Activated CD4-positive, alpha-beta memory T cell treated with anti-CD3 and anti-CD28 coated beads for 36 hours (primary cell): Measurements from ENCODE around the gene LYZL6. TPM values are rescaled to one million over a fixed set of nuclear protein-coding genes. Genes with fewer than 3 reads are reported as not detected.

ENCODE experiments used
- CTCF ChIA-PET: fragments of 350-600 bp; sonication (Branson Sonifier 250); formaldehyde crosslinking; loops from one replicate; lab custom pipeline; 2021; ENCODE audit warnings: antibody characterized with exemption, inconsistent platforms; lab: Charles Lee
- POLR2A ChIA-PET: fragments of 350-600 bp; sonication (Branson Sonifier 250); formaldehyde crosslinking; loops from one replicate; lab custom pipeline; 2021; ENCODE audit warnings: antibody characterized with exemption; lab: Charles Lee
- DNase-seq: peaks from one replicate; pipeline ENCODE4 v3.0.0-alpha.2; 2020
- H3K27ac Mint-ChIP-seq: one replicate; pipeline ENCODE4 v1.8.0; 2021; ENCODE audit warnings: mixed read lengths
- H3K27me3 Mint-ChIP-seq: one replicate; pipeline ENCODE4 v1.8.0; 2021; ENCODE audit warnings: mixed read lengths
- H3K36me3 Mint-ChIP-seq: one replicate; pipeline ENCODE4 v1.8.0; 2021; ENCODE audit warnings: mixed read lengths
- H3K4me1 Mint-ChIP-seq: one replicate; pipeline ENCODE4 v1.8.0; 2021; ENCODE audit warnings: low read depth, mixed read lengths
- H3K4me3 Mint-ChIP-seq: one replicate; pipeline ENCODE4 v1.8.0; 2021; ENCODE audit warnings: mild to moderate bottlenecking, mixed read lengths
- H3K9me3 Mint-ChIP-seq: one replicate; pipeline ENCODE4 v1.8.0; 2021; ENCODE audit warnings: mixed read lengths
- intact Hi-C: fragments of 100-400 bp; cut with micrococcal nuclease; formaldehyde crosslinking; loops from one replicate; pipeline ENCODE4 v1.15.1; 2023
- total RNA-seq, 2 experiments: library from RNA; stranded (reverse); gene quantifications; one replicate each; pipeline ENCODE4 v1.2.3, GENCODE V29; 2021

LYZL6 gene
- total RNA-seq, 2 experiments from 2014 or later = not detected

- Mint-ChIP-seq H3K4me3 (no peak overlapping the region), H3K4me1 (peaks cover 7% of the 10 kb centered on the region), H3K27me3 (no peaks in the 10 kb centered on the region), H3K9me3 (no peaks in the 10 kb centered on the region), H3K36me3 (no peaks in the 10 kb centered on the region), H3K27ac (no peak overlapping the region)
- no peak for DNase-seq
- intact Hi-C loops = loop anchor here (10.0 kb wide), 1 partner anchor 64 kb away; no protein-coding TSS in a partner anchor
- ChIA-PET CTCF (interaction anchor here (1.1 to 2.0 kb wide), 3 partner anchors 51 to 230 kb away, joined by 3 to 6 read pairs (median 4); no protein-coding TSS in a partner anchor), POLR2A (no interaction called here)
These were observed 24.8 kb downstream of the LYZL6 start for GRCh38 chr17:35918665-35919064.

DNA sequence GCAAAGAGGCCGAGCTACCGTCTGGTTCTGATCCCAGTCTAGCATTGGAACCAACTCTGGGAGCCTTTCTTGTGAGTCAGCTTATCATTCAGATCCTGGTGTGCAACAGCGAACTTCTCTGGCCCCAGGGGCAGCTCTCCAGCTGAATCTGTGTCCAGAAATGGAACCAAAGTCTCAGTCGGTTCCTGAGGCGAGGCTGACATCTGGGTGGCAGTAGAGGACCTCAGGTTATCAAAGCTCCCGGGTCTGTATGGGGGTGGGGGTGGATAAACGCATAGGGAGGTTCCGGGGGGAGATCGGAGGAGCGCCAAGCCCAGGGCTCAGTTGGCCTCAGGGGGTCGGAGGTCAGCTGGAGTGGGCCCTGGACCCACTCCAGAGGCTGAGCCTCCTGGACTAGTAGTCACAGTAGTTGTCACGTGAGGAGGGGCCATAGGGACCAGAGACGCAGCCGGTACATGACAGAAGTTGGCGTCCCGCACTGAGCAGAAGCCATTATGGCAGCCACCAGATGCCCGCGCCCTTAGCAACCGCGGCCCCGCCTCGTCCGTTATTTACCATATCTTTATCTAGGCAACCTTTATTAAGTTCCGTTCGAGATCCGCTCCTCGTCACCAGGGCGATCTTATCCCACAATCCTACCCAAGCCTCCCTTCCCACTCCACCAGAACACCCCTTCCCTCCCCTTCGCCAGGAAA, 25.8 kb downstream of the LYZL6 start:
- H3K27me3 Mint-ChIP-seq = no peaks in the 10 kb centered on the region
- CTCF ChIA-PET = interaction anchor here (0.7 kb wide), 1 partner anchor 30 kb away, joined by 3 read pairs; no protein-coding TSS in a partner anchor
- H3K27ac Mint-ChIP-seq = no peak overlapping the region

GRCh38 chr17:35915153-35915964, 28.2 kb downstream of the LYZL6 start:
- Mint-ChIP-seq H3K4me3 (no peak overlapping the region), H3K9me3 (no peaks in the 10 kb centered on the region)
- POLR2A ChIA-PET = no interaction called here

More for the DNA sequence above, 25.8 kb downstream of the LYZL6 start:
- H3K4me1 Mint-ChIP-seq = peaks cover 5% of the 10 kb centered on the region
- H3K36me3 Mint-ChIP-seq = no peaks in the 10 kb centered on the region
- H3K9me3 Mint-ChIP-seq = no peaks in the 10 kb centered on the region
- intact Hi-C loops = loop anchor here (10.0 kb wide), 1 partner anchor 63 kb away; no protein-coding TSS in a partner anchor
- H3K4me3 Mint-ChIP-seq = no peak overlapping the region
- DNase-seq = no peak
- POLR2A ChIA-PET = no interaction called here

GRCh38 chr17:35914354-35914753, 29.2 kb downstream of the LYZL6 start:
- DNase-seq = no peak
- no peak overlapping the region for H3K27ac Mint-ChIP-seq
- no peaks in the 10 kb centered on the region for H3K4me1 Mint-ChIP-seq
- no peaks in the 10 kb centered on the region for H3K36me3 Mint-ChIP-seq
- CTCF ChIA-PET = interaction anchor here (1.0 to 1.4 kb wide), 2 partner anchors 150 to 234 kb away, joined by 3 read pairs; no protein-coding TSS in a partner anchor
- H3K9me3 Mint-ChIP-seq = no peaks in the 10 kb centered on the region
- H3K27me3 Mint-ChIP-seq = no peaks in the 10 kb centered on the region
- H3K4me3 Mint-ChIP-seq = no peak overlapping the region
- intact Hi-C loops = loop anchor here (10.0 kb wide), 1 partner anchor 60 kb away; no protein-coding TSS in a partner anchor
- POLR2A ChIA-PET = no interaction called here

More at GRCh38 chr17:35915153-35915964, 28.2 kb downstream of the LYZL6 start:
- CTCF ChIA-PET = interaction anchor here (1.0 to 1.4 kb wide), 3 partner anchors 151 to 234 kb away, joined by 3 to 4 read pairs (median 3); no protein-coding TSS in a partner anchor
- H3K27me3 Mint-ChIP-seq = no peaks in the 10 kb centered on the region
- intact Hi-C loops = loop anchor here (10.0 kb wide), 1 partner anchor 61 kb away; no protein-coding TSS in a partner anchor
- peaks cover 5% of the 10 kb centered on the region for H3K4me1 Mint-ChIP-seq
- H3K27ac Mint-ChIP-seq = no peak overlapping the region
- no peaks in the 10 kb centered on the region for H3K36me3 Mint-ChIP-seq
- no peak for DNase-seq

DNA sequence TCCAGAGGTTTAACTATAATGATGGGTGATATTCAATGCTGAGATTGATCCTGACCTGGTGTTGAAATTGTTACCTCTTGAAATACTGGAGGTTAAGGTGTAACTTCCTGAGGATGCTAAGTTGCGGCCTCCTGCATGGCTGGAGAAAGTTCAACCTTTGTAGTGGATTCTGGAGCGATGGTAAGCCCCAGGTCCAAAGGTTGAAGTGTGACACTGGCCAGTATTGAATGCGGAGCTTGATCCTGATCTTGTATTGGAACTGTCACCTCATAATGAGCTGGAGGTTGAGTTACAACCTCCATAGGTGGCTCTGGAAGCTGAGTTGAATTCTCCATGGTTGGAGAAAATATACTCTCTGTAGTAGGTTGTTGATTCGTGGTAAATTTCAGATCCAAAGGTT, 29.9 kb downstream of the LYZL6 start:
- peaks cover 2% of the 10 kb centered on the region for H3K4me1 Mint-ChIP-seq
- CTCF ChIA-PET = interaction anchor here (1.4 kb wide), 1 partner anchor 235 kb away, joined by 3 read pairs; no protein-coding TSS in a partner anchor
- DNase-seq = no peak

GRCh38 chr17:35912942-35913341, 30.6 kb downstream of the LYZL6 start:
- no peaks in the 10 kb centered on the region for H3K27me3 Mint-ChIP-seq
- H3K4me1 Mint-ChIP-seq = peaks cover 2% of the 10 kb centered on the region
- intact Hi-C loops = loop anchor here (10.0 kb wide), 1 partner anchor 58 kb away; no protein-coding TSS in a partner anchor
- POLR2A ChIA-PET = no interaction called here
- DNase-seq = no peak
- H3K4me3 Mint-ChIP-seq = no peak overlapping the region
- H3K36me3 Mint-ChIP-seq = no peaks in the 10 kb centered on the region
- CTCF ChIA-PET = no interaction called here
- no peaks in the 10 kb centered on the region for H3K9me3 Mint-ChIP-seq
- no peak overlapping the region for H3K27ac Mint-ChIP-seq

More for the DNA sequence above, 29.9 kb downstream of the LYZL6 start:
- H3K36me3 Mint-ChIP-seq = no peaks in the 10 kb centered on the region
- H3K27me3 Mint-ChIP-seq = no peaks in the 10 kb centered on the region
- intact Hi-C loops = loop anchor here (10.0 kb wide), 1 partner anchor 59 kb away; no protein-coding TSS in a partner anchor
- POLR2A ChIA-PET = no interaction called here
- no peak overlapping the region for H3K4me3 Mint-ChIP-seq
- H3K27ac Mint-ChIP-seq = no peak overlapping the region
- no peaks in the 10 kb centered on the region for H3K9me3 Mint-ChIP-seq

DNA sequence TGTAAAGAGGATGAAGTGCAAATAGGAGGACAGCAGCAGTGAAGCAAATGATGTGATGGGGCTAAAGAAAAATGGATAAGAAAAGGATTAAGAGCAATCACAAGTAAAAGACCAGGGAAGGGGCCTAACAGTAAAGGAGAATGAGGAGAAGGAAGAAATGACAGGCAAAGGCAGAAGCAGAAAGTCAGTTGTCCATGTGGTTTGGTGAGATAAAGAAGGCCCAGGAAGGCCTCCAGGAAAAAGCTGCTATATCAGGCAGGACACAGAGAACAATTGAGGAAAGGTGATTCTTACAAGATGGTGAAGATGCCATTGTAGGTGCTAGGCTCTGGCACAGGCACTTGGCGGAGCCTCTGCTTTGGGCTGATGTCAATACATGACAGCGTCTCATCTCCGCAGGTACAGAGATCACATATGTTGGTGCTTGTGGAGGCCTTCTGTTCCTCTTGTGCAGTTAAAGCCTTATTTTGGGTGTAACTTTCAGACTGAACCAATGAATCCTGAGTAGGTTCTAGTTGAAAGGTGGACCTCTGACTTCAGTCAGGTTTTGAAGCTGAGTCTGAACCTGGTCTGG, 31.1 kb downstream of the LYZL6 start:
- Mint-ChIP-seq H3K9me3 (no peaks in the 10 kb centered on the region), H3K27me3 (no peaks in the 10 kb centered on the region), H3K36me3 (no peaks in the 10 kb centered on the region), H3K4me1 (peaks cover 2% of the 10 kb centered on the region), H3K27ac (no peak overlapping the region), H3K4me3 (no peak overlapping the region)
- CTCF ChIA-PET = no interaction called here
- DNase-seq = no peak
- intact Hi-C loops = loop anchor here (10.0 kb wide), 1 partner anchor 58 kb away; no protein-coding TSS in a partner anchor
- POLR2A ChIA-PET = no interaction called here

GRCh38 chr17:35909408-35909807, 34.1 kb downstream of the LYZL6 start:
- POLR2A ChIA-PET = interaction anchor here (2.7 kb wide), 1 partner anchor 14 kb away, joined by 7 read pairs; no protein-coding TSS in a partner anchor
- no peaks in the 10 kb centered on the region for H3K9me3 Mint-ChIP-seq
- no peak overlapping the region for H3K27ac Mint-ChIP-seq
- no peak overlapping the region for H3K4me3 Mint-ChIP-seq
- CTCF ChIA-PET = interaction anchor here (1.5 kb wide), 1 partner anchor 240 kb away, joined by 4 read pairs; no protein-coding TSS in a partner anchor
- intact Hi-C loops = no loop called here
- H3K27me3 Mint-ChIP-seq = no peaks in the 10 kb centered on the region
- DNase-seq = no peak
- H3K36me3 Mint-ChIP-seq = no peaks in the 10 kb centered on the region
- H3K4me1 Mint-ChIP-seq = peaks cover 2% of the 10 kb centered on the region

DNA sequence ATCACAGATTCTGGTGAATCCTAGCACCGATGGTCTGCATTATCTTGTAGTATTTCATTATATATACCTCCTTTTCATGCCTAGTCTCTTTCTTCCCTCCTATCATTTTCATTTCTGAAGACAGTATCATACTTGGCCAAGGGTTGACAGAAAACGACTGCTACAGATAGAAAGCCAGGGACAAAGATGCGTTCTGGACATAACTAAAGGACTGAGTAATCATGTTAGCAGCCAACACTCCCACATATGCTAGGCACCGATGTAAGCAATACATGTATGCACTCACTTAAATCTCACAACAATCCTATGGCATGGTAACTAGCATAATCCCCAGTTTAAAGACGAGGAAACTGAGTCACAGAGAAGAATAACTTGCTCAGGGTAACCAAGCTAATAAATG, 35.8 kb downstream of the LYZL6 start:
- intact Hi-C loops = no loop called here
- Mint-ChIP-seq H3K4me3 (no peak overlapping the region), H3K27ac (no peak overlapping the region), H3K27me3 (no peaks in the 10 kb centered on the region), H3K4me1 (peaks cover 3% of the 10 kb centered on the region), H3K9me3 (no peaks in the 10 kb centered on the region), H3K36me3 (no peaks in the 10 kb centered on the region)
- DNase-seq = no peak
- POLR2A ChIA-PET = interaction anchor here (2.7 kb wide), 1 partner anchor 12 kb away, joined by 7 read pairs; no protein-coding TSS in a partner anchor
- CTCF ChIA-PET = interaction anchor here (0.7 to 0.9 kb wide), 3 partner anchors 59 to 1299 kb away, joined by 3 to 4 read pairs (median 3); no protein-coding TSS in a partner anchor

DNA sequence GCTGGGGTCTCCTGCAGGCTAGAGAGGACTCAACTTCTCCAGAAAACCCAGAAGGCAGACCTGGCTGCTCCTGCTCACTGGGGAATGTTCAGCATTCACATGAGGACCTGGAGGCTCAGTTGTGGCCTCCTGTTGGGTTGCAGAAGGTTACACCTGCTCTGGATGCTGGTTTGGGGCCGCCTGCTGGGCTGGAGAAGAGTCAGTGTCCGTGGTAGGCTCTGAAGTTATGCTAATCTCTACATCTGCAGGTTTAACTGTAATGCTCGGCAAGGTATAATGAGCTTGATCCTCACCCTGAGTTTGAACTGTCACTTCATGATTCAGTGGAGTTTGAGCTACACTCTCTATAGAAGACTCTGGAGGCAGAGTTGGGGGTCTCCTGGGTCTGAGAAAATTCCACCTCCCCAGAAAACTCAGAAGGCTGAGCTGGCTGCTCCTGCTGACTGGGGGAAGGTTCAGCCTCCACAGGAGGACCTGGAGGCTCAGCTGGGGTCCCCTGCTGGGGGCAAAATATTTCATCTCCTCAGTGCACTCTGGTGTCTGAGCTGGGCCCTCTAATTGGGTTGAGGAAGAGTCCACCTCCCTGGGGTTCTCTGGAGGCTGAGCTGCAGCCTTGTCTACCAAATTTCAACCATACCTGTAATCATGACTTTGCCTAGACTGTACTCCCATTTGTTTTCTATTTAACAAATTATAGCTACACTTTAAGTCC, 36.4 kb downstream of the LYZL6 start:
- intact Hi-C loops = no loop called here
- ChIA-PET CTCF (interaction anchor here (0.7 to 1.0 kb wide), 3 partner anchors 35 to 1300 kb away, joined by 3 to 4 read pairs (median 3); no protein-coding TSS in a partner anchor), POLR2A (interaction anchor here (0.6 to 2.7 kb wide), 2 partner anchors 11 to 277 kb away, joined by 3 to 7 read pairs; no protein-coding TSS in a partner anchor)
- H3K27me3 Mint-ChIP-seq = no peaks in the 10 kb centered on the region
- H3K36me3 Mint-ChIP-seq = no peaks in the 10 kb centered on the region
- no peak overlapping the region for H3K4me3 Mint-ChIP-seq
- no peaks in the 10 kb centered on the region for H3K9me3 Mint-ChIP-seq
- DNase-seq = no peak
- H3K27ac Mint-ChIP-seq = no peak overlapping the region
- H3K4me1 Mint-ChIP-seq = peaks cover 4% of the 10 kb centered on the region
